Activated naive CD8-positive, alpha-beta T cell treated with anti-CD3 and anti-CD28 coated beads, Interleukin-2, amount 50 U/mL, for 16 hours (primary cell): ENCODE results near the gene ATG3.
"Not testable (repeated sequence)": the region's sequence is repeated elsewhere in the genome, so short reads cannot be mapped to it uniquely, and the experiment has no call there.

Experiments used
- DNase-seq: peaks from one replicate; pipeline ENCODE4 v3.0.0-alpha.2; 2020; ENCODE audit warnings: low read depth, low spot score

Gene ATG3

GRCh38 chr3:112498914-112499711, 62.6 kb downstream of the ATG3 start, which contains the start of gene BTLA:
Gene BTLA (minus strand): TSS chr3:112499472. CDS start chr3:112499358, 114 bp downstream.
- DNase-seq = no peak

DNA sequence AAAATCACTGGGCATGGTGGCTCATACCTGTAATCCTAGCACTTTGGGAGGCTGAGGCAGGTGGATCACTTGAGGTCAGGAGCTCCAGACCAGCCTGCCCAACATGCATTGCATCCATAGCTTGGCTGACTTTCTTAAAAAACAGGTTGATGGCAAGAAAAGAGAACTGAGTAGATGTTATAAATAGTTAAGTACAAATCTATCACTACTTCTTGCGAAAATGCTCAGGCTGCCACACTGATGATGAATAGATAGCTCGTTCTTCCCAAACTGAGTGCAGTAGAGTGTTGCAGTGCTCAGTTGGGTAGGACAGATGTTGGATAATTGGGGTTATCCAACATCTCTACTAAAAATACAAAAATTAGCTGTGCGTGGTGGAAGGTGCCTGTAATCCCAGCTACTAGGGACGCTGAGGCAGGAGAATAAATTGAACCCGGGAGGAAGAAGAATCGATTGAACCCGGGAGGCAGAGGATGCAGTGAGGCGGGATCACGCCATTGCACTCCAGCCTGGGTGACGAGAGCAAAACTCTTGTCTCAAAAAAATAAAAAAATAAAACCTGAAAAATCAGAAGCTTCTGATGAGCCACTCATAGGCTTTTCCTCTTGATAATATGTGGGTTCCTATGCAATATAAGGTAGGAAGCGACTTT, 63.7 kb downstream of the ATG3 start:
- no peak for DNase-seq

DNA sequence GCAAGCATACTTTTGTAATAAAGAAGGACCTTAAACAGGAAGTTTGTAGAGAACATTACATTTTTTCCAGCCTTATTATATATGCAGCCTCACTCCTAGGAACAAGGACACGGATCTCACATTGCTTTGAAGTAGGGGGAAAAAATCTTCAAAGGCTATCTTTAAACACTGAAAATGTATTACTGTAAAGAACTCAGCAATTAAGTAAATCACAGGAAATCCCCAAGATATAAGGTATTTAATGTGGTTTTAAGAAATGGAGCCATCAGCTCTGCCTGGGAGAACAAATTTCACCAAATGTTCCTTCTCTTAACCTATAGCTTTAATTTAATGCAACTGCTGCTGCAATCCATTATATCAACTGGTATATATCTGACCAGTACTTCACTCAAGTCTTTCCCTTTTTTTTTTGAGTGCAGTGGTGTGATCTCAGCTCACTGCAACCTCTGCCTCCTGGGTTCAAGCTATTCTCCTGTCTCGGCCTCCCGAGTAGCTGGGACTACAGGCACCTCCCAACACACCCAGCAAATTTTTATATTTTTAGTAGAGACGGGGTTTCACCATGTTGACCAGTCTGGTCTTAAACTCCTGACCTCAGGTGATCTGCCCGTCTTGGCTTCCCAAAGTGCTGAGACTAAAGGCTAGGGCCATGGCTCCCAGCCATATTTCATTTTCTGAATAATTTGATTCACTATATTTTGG, 65.2 kb downstream of the ATG3 start:
- DNase-seq = no peak

DNA sequence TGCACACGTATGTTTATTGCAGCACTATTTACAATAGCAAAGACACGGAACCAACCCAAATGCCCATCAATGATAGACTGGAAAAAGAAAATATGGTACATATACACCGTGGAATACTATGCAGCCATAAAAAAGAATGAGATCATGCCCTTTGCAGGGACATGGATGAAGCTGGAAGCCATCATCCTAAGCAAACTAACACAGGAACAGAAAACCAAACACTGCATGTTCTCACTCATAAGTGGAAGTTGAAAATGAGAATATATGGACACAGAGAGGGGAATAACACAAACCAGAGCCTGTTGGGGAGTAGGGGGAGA, 67.4 kb downstream of the ATG3 start:
- DNase-seq = not testable (repeated sequence)

GRCh38 chr3:112492124-112492523, 69.6 kb downstream of the ATG3 start:
- DNase-seq = no peak

DNA sequence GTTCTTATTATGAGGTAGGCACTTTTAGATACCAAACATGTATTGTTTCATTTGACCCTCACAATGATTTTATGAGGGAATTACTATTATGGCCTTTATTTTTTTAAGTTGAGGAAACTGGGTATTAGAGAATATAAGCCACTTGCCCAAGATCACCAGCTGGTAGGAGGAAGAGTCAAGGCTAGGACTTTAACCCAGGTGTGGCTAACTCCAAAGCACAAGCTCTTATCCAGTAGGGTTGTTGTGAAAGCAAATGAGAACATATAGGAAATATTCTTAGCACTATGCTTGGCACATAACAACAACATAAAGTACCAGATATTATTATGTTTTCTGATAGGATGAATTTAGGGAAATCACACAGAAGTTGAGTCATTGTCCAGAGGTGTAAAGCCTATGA, 70.4 kb downstream of the ATG3 start:
- no peak for DNase-seq

- no peak for DNase-seq
Observed at GRCh38 chr3:112489674-112490479, 71.9 kb downstream of the ATG3 start.

- DNase-seq = no peak
Observed at GRCh38 chr3:112486811-112487505, 74.8 kb downstream of the ATG3 start.

DNA sequence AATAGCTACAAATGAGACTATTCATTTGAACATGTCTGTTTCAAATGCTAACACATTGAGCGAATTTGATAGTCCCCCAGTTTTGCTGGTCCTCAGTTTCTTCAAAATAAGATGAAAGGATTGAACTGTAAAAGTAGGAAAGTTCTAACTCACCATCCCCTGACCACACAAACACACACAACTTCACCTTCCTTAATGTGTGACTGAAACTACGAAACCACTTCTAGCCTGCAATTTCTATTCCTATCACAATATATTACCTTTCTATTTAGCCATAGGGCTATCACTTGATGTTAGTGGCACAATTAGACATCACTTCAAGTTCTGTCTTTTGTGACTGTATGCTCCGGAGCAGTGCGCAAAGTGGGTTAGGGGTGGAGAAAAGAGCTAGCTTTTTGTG, 77.4 kb downstream of the ATG3 start:
- no peak for DNase-seq

- no peak for DNase-seq
Observed at GRCh38 chr3:112482675-112483074, 79.1 kb downstream of the ATG3 start.
